Kasumi-1 (cell line): ENCODE results near the gene RBM19.

Experiments
- DNase-seq, 2 experiments: peaks; one replicate each; lab custom pipeline; 2025; lab: John Stamatoyannopoulos, UW

Gene RBM19

GRCh38 chr12:113857371-113857770, 108.8 kb downstream of the RBM19 start:
- no peak for DNase-seq

GRCh38 chr12:113855998-113856397, 110.1 kb downstream of the RBM19 start:
- no peak for DNase-seq

DNA sequence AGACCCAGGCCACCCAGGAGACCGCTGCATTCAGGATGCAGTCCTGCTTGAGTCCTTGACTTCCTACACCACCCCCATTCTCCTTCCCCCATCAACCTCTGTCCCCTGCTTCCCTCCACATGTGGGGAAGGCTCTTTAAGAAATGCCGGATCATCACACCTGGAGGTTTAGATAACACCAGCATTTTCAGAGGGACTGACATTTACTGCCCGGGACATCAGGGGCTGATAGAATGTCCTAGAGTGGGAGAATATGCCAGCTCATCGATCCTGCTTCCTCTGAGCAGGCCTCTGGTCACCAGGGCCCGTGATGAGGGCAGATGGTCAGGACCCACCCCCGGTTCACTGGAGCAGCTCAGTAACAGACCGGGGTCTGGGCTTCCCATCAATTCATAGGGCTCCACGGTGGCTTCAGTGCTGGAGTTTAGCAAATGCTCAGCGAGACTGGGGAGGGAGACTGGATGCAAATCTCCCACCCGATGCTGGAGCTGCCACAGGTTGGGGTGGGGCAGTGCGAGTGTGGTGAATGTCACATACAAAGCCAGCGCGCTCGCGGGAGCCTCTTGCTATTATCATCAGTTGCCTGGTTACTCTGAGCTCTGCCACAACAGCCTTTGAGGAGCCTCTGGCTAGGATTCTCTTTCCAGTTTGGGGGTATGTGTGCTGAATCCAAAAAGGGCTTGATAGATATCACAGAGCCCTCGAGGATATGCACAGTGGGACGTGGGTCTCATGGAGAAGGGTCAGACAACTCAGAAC, 111.6 kb downstream of the RBM19 start:
- DNase-seq: no peak

DNA sequence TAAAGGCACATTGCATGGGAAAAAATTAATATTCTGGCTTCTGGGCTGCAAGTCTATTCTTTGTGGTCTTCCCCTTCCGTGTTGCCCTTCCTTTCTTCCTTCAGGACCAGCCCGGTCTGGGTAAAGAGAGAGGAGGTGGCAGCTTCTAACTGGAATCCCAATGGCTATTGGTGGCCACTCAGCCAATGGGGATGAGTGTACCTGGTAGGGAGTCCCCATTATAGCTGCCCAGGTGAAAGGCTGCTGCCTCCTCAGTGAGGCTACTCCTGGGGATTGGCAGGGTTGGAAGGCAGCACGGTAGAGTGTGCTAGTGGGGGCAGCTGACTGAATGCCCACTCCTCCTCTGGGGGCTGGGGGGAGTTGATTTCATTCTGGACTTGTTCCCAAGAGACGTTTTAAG, 112.6 kb downstream of the RBM19 start:
- no peak for DNase-seq

DNA sequence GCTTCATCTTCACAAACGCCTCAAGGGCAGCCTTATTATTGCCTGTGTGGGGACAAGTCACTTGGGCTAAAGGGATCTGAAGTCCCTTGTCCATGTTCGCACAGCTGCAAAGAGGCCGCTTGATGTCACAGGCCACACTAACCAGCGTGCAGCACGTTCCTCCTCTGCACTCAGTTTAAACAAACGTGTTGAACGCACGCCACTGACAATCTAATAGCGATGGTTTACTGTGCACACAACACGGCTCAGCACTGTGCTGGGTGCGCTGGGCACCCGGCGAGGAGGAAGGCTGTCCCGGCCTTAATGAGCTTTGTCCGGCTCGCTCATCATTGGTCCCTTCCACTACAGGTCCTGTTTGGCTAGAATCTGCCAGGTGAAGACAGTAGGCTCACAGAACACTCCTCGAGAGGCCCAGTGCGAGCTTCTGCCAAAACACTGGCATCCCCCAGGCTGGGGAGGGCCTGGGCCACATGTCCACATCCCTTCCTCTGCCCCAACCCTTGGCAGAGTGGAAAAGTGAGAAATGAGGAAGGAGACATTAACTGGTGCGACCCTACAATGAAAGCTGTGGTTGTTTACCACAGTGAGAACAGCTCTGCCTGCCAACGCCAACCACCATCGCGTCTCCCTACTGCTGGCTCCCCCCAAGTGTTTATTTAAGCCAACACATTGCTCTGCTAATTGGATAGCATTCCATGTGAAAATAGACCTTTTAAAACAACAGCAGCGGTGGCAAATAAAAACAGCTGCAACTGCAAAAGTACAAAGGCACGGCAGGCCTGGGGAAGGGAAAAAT, 113.2 kb downstream of the RBM19 start:
- peak; percentile 46 to 55 for DNase-seq

DNA sequence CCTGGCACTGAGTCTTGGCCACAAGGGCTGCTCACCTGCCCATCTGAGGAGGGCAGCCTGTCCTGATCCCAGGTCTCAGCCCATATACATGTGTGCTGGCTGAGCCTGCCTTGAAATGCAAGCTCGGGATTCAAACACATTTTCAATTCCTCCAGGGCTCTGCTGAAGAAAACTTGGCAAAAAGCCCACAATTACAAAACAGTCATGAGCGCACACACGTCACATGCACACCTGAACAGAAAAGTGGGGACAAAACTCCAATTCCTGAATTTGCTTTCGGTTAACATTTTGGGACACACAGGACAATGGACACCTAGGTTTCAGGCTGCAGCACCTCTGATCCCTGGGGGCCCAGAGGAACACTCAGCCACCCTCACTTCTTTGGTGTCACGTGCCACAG, 113.9 kb downstream of the RBM19 start:
- no peak for DNase-seq

DNA sequence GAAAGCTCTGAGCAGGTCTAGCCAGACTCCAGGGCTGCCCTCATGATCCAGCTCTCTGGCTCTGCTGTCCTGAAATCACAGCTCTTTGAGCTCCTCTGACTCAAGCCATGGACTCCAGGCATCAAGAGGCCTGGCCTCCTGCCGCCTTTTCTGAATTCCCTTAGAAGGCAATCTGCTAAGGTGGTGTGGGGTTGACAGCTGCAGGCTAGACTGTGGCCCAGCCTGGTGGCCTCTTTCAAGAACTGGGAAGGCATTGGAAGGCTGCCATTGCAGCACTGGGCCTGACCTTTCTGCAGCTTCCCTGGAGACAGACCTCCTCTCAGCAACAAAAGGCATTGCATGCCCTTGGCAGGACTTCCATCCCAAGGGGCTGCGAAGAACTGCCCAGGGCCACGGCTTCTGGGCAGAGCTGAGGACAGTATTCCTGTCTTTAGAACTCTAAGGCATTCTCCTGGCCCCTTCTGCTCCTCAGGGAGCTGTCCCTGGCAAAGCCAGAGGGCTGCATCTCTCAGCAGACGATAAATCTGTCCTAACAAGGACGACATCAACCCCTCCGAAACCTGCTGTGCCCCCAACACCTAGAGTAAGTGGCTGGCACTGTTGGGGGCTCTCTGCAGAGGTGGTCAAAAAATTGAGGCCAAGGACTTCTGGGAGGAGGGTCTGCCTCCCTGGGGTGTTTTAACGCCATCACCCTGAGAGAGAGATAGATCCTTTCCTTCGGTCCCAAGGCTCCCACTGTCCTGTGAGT, 115.6 kb downstream of the RBM19 start:
- DNase-seq: no peak

DNA sequence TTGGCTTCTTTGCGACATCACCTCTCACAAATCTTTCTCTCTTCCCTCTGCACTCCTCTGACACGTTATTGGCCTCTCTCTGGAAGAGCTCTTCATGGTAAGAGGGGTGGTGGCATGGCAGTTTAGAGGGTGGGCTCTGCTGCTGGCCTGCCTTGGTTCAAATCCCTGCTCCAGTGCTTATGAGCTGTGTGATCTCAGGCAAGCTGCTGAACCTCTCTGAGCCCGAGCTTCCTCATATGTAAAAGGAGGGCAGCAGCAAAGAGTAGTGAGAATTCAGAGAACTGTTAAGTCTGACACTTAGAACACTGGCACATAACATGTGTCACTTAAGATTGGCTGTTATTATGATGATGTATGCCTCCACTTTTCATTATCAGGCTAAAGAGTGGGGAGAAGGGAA, 118.3 kb downstream of the RBM19 start:
- no peak for DNase-seq

DNA sequence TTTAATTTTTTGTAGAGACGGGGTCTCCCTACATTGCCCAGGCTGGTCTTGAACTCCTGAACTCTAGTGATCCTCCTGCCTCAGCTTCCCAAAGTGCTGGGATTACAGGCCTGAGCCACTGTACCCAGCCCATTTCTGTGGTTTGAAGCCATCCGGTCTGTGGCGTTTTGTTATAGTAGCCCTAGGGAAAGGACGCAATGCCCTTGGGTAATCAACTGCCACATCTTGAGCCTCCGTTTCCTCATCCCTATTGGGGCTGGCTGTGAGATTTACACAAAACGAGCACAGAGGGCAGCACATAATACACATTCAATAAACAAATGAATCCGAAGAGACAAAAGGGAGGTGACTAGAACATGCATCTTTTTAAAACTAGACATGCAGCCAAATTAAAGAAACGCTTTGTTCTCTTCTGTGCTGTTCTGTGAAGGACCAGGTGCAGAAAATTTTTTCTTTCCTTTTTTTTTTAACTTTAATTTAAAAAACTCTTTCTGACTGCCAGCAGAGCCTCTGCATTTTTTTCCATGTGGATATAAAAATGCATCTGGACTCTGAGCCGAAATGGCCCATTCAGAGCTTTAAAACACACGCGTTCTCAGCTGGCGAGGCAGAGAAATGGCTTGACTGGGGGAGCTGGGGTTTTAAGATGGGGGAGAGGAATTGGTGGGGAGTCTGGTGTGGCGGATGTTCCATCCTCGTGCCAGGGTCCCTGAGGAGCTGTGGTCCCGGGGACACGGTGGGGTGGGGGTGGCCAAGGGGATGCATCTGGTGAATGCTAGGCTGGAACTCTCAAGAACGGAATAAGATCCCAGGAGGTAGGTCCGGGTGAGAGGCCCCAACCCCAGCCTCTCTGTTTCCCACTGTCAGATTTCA, 119.0 kb downstream of the RBM19 start:
- no peak for DNase-seq

DNA sequence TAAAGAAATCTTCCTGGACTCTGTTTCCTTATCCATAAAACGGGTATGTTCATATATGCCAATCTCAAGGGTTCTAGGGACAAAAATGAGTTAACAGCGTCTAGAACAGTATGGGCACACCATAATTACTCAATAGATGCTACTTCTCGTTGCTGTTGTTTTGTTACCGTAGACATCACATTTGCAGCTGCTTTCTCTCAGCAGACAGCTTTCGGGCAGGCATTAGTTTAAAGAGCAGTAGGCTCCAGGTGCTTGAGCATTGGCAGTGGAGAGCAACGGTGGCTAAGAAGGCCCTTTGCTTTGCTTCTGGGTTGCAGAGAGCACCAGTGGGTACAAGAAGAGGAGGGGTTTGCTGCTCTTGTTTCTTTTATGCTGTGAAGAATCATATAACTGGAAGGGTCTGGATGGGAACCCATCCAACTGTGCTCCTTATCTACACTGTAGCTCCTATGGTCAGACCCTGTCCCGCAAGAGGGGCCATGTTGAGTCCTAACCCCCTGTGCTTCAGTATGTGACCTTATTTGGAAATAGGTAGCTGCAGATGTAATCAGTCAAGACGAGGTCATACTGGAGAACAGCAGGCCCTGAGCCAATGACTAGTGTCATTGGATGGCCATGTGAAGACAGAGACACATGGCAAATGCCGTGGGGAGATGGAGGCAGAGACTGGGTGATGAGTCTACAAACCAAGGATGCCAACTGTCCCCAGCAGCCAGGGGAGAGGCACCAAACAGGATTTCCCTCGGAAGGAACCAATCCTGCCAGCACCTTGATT, 120.0 kb downstream of the RBM19 start:
- DNase-seq: no peak

DNA sequence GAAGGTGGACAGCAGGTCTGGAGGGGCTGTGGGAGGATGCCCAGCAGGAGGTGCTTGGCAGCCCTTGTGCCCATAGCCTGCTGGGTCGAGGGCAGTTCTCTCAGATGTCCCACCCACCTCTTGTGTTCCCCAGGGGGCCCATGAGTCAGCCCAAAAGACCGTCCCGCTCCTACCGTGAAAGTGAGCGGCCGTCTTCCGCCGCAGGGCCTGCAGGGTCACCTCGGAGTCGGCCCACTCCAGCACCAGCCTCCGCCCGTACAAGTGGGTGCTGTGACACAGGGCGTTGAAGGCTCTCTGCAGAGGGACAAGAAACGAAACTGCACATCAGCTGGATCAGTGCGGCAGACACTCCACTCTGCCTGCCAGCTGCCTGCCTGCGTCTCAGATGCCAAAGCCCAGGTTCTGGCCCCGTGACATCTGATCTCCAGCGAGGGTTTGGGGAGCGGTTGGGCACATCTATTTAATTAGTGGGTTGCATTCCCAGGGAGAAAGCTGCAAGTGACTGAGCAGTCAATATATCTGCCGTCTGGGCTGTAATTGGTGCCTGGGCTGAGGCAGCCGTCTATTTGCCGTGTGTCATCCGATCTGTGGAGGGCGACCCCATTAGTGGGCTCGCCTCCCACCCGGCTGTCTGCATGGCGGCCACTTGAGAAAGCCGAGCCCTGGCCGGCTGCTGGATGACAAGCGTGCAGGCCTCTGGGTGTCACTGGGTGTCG, 121.5 kb downstream of the RBM19 start:
- no peak for DNase-seq

DNA sequence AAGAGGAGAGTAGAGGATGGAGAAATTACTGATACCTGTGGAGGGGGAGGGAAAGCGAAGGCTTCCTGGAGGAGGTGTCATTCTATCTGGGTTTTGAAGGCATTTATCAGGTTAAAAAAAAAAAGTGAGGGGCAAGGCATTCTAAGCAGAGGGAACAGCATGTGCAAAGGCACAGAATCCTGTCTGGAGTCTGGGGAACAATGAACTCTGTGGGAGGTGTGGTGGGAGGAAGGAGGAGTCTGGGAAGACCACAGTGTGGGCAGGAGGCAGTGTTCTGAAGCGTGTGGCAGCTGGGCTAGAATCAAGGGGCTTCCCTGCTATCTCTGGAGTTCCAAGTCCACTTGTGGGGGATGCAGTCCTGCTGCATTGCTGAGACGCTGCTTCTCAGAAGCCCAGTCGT, 123.4 kb downstream of the RBM19 start:
- DNase-seq: no peak

GRCh38 chr12:113841786-113842185, 124.3 kb downstream of the RBM19 start:
- no peak for DNase-seq

GRCh38 chr12:113840401-113841042, 125.6 kb downstream of the RBM19 start:
- no peak for DNase-seq

- no peak for DNase-seq
These were observed 127.2 kb downstream of the RBM19 start for GRCh38 chr12:113838896-113839295.

DNA sequence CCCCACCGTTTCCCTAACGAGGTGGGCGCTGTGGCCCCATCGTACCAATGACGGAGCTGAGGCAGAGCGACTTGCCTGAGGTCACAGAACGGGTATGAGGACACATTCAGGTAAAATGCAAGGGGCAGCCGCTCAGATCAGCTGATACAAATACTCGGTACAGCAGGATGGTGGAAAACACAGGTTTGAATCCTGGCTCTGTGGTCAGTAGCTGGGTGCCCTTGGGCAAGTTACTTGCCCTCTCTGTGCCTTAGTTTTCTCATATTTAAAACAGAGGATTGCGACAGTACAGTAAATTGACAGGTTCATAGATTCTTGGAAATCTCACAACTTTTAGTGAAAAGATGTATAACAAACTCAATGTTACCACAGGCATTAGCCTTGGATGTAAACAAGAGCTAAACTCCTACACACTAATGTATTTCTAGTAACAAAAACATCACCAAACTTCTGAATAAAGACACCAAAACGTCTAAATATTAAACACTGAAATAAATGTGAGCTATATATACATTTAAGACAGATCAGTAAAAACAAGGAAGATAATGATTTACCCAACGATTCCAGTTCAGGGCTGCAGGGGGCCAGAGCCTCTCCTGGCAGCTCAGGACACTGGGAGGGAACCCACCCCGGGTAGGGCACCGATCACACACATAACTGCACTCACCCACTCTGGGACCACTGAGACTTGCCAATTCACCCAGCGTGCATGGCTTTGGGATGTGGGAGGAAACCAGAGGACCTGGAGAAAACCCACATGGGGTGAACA, 128.4 kb downstream of the RBM19 start:
- peak; percentile 8 to 9 for DNase-seq

DNA sequence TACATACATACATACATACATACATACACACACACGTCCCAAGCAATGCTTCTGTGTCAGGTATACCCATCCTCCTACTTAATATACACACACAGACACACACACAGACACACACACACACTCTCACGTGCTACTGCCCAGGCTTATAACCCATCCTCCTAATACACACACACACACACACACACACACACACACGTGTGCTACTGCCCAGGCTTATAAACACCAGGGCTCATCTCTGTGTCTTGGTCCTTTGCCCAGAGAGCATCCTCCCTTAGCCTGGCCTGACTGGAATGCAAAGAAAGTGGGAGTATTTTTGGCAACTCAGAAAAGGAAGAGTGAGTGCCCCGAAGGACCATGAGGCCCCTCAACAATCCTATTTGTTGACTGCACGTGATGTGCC, 129.0 kb downstream of the RBM19 start:
- DNase-seq: no peak

DNA sequence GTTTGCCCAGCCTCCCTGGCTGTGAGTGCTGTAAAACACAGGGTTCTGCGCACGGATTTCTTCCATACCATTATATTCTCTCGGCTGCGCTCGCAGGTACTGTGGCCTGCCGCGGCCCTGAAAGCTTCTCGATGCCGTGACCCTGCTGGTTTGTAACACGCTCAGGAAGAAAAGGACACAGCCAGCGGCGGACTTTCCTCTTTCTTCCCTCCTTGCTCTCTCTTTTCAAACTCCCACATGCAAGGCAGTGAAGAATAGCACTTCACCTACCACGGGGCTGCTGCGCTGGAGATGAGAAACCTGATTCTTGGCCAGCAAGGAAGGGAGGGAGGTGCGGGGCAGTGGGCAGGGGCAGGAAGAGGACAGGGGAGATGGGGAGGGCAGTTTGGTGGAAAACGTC, 130.2 kb downstream of the RBM19 start:
- DNase-seq: no peak

DNA sequence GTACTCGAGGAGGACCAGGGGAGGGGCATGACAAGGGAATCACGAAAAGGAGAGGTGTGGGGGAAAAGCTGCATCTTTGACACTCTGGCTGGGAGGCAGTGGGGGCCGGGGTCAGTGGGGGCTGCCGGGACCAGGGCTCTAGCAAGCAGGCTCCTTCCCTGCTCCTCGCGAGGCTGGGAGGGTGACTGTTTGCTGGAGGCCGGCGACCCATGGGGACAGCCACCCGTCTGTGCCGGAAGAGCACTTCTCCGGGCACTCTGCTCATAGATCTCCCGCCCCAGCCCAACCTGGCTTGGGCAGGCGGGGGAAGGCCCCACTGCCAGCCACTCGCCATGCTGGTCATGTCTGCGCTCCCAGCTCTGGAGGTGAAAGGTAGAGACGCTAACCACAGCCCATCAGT, 130.7 kb downstream of the RBM19 start:
- DNase-seq: no peak
